ENCODE data around the gene SUZ12.
"Not testable (repeated sequence)": the region's sequence is repeated elsewhere in the genome, so short reads cannot be mapped to it uniquely, and the experiment has no call there.

Gene SUZ12

GRCh38 chr17:32041306-32041875 is 104.6 kb downstream of the SUZ12 start:
- DNase-seq (ENCODE audit: low spot score) = not testable (repeated sequence)

- not testable (repeated sequence) for DNase-seq (ENCODE audit: low spot score)
Observed at GRCh38 chr17:32042266-32042665, 105.5 kb downstream of the SUZ12 start.

- not testable (repeated sequence) for DNase-seq (ENCODE audit: low spot score)
Observed at GRCh38 chr17:32045611-32046010, 108.8 kb downstream of the SUZ12 start.

- not testable (repeated sequence) for DNase-seq (ENCODE audit: low spot score)
Observed at GRCh38 chr17:32047663-32048062, 110.9 kb downstream of the SUZ12 start.
